Measurements from ENCODE around the gene TMEM236. TPM values are rescaled to one million over a fixed set of nuclear protein-coding genes. Genes with fewer than 3 reads are reported as not detected.

Gene TMEM236
- polyA plus RNA-seq, 1 donor from 2014 or later, result not detected

DNA sequence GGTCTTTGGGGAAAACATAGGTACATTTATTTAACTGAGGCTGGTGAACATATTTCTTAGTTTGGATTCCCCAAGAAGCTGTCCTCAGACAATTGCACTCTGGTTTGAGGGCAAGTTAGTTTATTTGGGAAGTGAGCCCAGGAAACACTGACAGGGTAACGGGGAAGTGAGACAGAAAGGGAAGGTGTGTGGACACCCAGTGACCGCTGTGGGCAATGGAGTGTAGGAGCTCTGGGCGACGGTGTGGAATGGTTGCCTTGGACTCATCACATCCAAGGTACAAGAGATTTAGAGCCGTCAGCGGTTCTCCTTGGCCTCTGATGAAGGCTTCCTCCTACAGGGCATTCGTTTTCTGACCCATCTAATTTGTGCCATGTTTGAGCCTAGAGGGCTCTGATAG is 64.2 kb downstream of the TMEM236 start:
- Mint-ChIP-seq H3K9me3 (peaks cover 0 to 2% (median 0%) of the 10 kb centered on the region in 3 donors), H3K4me1 (no peaks in the 10 kb centered on the region), H3K27ac (no peak overlapping the region), H3K4me3 (no peak overlapping the region), H3K27me3 (peaks cover 18% of the 10 kb centered on the region), H3K36me3 (no peaks in the 10 kb centered on the region)

DNA sequence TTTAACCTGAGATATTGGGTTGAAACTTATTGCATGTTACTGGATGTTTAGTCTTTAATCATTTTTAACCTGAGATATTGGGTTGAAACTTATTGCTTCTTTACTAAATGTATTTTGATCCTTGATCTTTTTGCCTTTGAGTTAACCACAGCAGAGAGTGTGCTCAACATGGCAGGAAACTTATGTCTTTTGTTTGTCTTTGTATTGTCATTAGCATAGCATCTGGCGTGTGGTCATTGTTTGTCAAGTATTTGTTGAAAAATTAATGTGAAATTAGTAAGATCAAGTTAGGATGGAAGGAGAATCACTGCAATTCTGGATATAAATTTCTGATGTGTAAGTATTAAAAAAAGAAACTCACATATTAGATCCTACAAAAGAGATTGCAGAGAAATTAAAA is 65.3 kb downstream of the TMEM236 start:
- H3K4me3 Mint-ChIP-seq, result no peak overlapping the region
- H3K36me3 Mint-ChIP-seq, result no peaks in the 10 kb centered on the region
- H3K9me3 Mint-ChIP-seq, result peaks cover 0 to 2% (median 0%) of the 10 kb centered on the region in 3 donors
- peaks cover 13% of the 10 kb centered on the region for H3K27me3 Mint-ChIP-seq
- no peaks in the 10 kb centered on the region for H3K4me1 Mint-ChIP-seq
- H3K27ac Mint-ChIP-seq, result no peak overlapping the region

- Mint-ChIP-seq H3K4me1 (no peaks in the 10 kb centered on the region), H3K27me3 (peaks cover 11% of the 10 kb centered on the region), H3K9me3 (peaks cover 0 to 2% (median 0%) of the 10 kb centered on the region in 3 donors), H3K4me3 (no peak overlapping the region), H3K36me3 (no peaks in the 10 kb centered on the region), H3K27ac (no peak overlapping the region)
Measured at GRCh38 chr10:17817790-17818189, 65.8 kb downstream of the TMEM236 start.

DNA sequence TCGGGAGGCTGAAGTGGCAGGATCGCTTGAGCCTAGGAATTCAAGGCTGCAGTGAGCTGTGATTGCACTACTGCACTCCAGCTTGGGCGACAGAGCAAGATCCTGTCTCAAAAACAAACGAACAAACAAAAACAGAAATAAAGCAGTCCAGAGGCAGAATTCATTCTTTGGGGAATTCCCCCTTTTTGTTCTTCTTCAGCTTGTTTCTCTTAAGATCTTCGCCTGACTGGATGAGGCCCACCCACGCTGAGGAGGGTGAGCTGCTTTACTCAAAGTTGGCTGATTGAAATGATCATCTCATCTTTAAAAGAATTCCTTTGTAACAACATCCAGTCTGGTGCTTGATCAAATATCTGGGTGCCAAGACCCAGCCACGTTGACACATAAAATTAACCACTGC is 67.8 kb downstream of the TMEM236 start:
- Mint-ChIP-seq H3K27ac (no peak overlapping the region), H3K36me3 (no peaks in the 10 kb centered on the region), H3K9me3 (peaks cover 0 to 2% (median 0%) of the 10 kb centered on the region in 3 donors)

DNA sequence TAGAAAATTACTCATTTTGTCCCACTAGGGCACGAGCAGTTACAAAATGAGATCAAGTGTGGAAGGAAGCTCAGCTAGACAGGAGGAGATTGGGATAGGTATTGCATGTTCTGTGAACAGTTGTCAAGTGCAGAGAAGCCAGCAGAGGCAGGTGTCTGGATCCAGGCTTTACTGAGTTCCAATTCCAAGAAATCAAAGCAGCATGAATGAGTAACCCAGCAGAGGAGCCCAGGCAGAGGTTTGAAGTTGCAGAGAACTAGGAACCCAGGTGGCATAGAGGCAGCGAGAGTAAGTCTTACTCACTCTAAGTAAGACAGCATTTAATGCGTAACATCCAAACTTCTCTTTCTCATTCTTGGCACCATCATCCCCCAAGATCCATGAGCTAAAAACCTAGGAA is 68.9 kb downstream of the TMEM236 start:
- Mint-ChIP-seq H3K4me3 (no peak overlapping the region), H3K9me3 (peaks cover 0 to 2% (median 2%) of the 10 kb centered on the region in 3 donors), H3K4me1 (no peaks in the 10 kb centered on the region), H3K27me3 (peaks cover 4% of the 10 kb centered on the region), H3K36me3 (no peaks in the 10 kb centered on the region), H3K27ac (no peak overlapping the region)

More for the DNA sequence above, 67.8 kb downstream of the TMEM236 start:
- H3K4me3 Mint-ChIP-seq, result no peak overlapping the region
- peaks cover 9% of the 10 kb centered on the region for H3K27me3 Mint-ChIP-seq
- no peaks in the 10 kb centered on the region for H3K4me1 Mint-ChIP-seq

- H3K4me3 Mint-ChIP-seq, result no peak overlapping the region
- no peaks in the 10 kb centered on the region for H3K4me1 Mint-ChIP-seq
- H3K27me3 Mint-ChIP-seq, result no peaks in the 10 kb centered on the region
- H3K36me3 Mint-ChIP-seq, result no peaks in the 10 kb centered on the region
- H3K9me3 Mint-ChIP-seq, result peaks cover 0 to 2% (median 2%) of the 10 kb centered on the region in 3 donors
- no peak overlapping the region for H3K27ac Mint-ChIP-seq
Measured at GRCh38 chr10:17821893-17822292, 69.9 kb downstream of the TMEM236 start.

GRCh38 chr10:17831341-17831740 is 79.3 kb downstream of the TMEM236 start:
- Mint-ChIP-seq H3K4me1 (peaks cover 0 to 1% (median 0%) of the 10 kb centered on the region in 3 donors), H3K36me3 (peaks cover 4% of the 10 kb centered on the region), H3K27me3 (peaks cover 4% of the 10 kb centered on the region)

DNA sequence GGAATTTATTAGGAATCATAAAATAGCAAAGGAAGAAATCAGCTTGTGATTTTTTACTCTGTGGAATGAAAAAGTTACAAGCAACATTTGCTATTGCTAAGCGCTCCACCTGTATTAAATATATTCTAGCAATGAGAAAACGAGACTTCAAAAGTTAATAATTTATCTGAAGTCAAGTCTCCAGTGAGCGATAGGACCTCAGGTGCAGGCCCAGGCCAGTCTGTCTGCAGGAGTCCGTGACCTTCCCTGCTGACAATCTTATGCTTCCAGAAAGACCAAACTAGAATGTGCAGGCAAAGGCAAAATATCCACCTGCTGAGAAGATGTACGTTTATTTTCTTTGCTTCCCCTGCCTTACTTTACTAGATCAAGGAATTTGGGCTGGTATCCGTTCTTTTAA is 79.9 kb downstream of the TMEM236 start:
- Mint-ChIP-seq H3K9me3 (no peaks in the 10 kb centered on the region), H3K4me3 (no peak overlapping the region), H3K27me3 (peaks cover 5% of the 10 kb centered on the region), H3K4me1 (peaks cover 0 to 1% (median 0%) of the 10 kb centered on the region in 3 donors), H3K27ac (no peak overlapping the region), H3K36me3 (peaks cover 4% of the 10 kb centered on the region)

More at GRCh38 chr10:17831341-17831740, 79.3 kb downstream of the TMEM236 start:
- no peak overlapping the region for H3K4me3 Mint-ChIP-seq
- no peak overlapping the region for H3K27ac Mint-ChIP-seq
- no peaks in the 10 kb centered on the region for H3K9me3 Mint-ChIP-seq

- peaks cover 4% of the 10 kb centered on the region for H3K36me3 Mint-ChIP-seq
- peaks cover 0 to 2% (median 0%) of the 10 kb centered on the region in 3 donors for H3K9me3 Mint-ChIP-seq
- peaks cover 5 to 7% (median 5%) of the 10 kb centered on the region in 3 donors for H3K4me1 Mint-ChIP-seq
- no peak overlapping the region for H3K27ac Mint-ChIP-seq
- no peak overlapping the region for H3K4me3 Mint-ChIP-seq
- peaks cover 8% of the 10 kb centered on the region for H3K27me3 Mint-ChIP-seq
Measured at GRCh38 chr10:17833656-17834055, 81.7 kb downstream of the TMEM236 start.

GRCh38 chr10:17835688-17836087 is 83.7 kb downstream of the TMEM236 start:
- no peak overlapping the region for H3K27ac Mint-ChIP-seq

GRCh38 chr10:17836942-17837341 is 84.9 kb downstream of the TMEM236 start:
- Mint-ChIP-seq H3K4me1 (peaks cover 5 to 7% (median 5%) of the 10 kb centered on the region in 3 donors), H3K27ac (no peak overlapping the region)

More at GRCh38 chr10:17835688-17836087, 83.7 kb downstream of the TMEM236 start:
- Mint-ChIP-seq H3K27me3 (peaks cover 4% of the 10 kb centered on the region), H3K36me3 (peaks cover 1% of the 10 kb centered on the region), H3K9me3 (peaks cover 0 to 2% (median 0%) of the 10 kb centered on the region in 3 donors), H3K4me3 (no peak overlapping the region), H3K4me1 (peaks cover 5 to 7% (median 5%) of the 10 kb centered on the region in 3 donors)

GRCh38 chr10:17838080-17838648 is 86.2 kb downstream of the TMEM236 start:
- no peaks in the 10 kb centered on the region for H3K36me3 Mint-ChIP-seq
- H3K4me3 Mint-ChIP-seq, result peak overlapping the region in 1 of 4 donors; percentile 72
- H3K4me1 Mint-ChIP-seq, result peaks cover 5 to 7% (median 5%) of the 10 kb centered on the region in 3 donors
- no peak overlapping the region for H3K27ac Mint-ChIP-seq
- peaks cover 4% of the 10 kb centered on the region for H3K27me3 Mint-ChIP-seq
- peaks cover 0 to 2% (median 0%) of the 10 kb centered on the region in 3 donors for H3K9me3 Mint-ChIP-seq

More at GRCh38 chr10:17836942-17837341, 84.9 kb downstream of the TMEM236 start:
- H3K27me3 Mint-ChIP-seq, result peaks cover 4% of the 10 kb centered on the region
- H3K36me3 Mint-ChIP-seq, result no peaks in the 10 kb centered on the region
- H3K9me3 Mint-ChIP-seq, result peaks cover 0 to 2% (median 0%) of the 10 kb centered on the region in 3 donors
- no peak overlapping the region for H3K4me3 Mint-ChIP-seq

DNA sequence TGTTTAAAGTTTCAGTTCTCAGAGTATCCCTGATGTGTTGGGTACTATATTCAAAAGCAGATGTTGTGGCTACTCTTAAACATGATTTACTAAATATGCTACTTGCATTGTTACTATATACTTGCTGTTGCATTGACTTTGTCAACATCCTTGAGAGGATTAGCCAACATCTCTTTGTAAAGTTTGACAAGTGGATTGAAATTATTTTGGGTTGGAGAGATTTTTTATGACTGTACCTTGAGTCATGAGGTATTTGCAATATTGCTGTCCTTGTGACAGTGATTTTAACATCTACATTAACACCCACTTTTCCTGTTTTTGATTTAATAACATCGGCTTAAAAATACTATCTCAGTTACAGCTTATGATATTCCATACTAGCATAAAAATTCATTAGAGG is 89.0 kb downstream of the TMEM236 start:
- H3K27me3 Mint-ChIP-seq, result peaks cover 4% of the 10 kb centered on the region
- H3K9me3 Mint-ChIP-seq, result peaks cover 0 to 2% (median 0%) of the 10 kb centered on the region in 3 donors
- H3K27ac Mint-ChIP-seq, result no peak overlapping the region
- H3K36me3 Mint-ChIP-seq, result no peaks in the 10 kb centered on the region
- no peak overlapping the region for H3K4me3 Mint-ChIP-seq
- peaks cover 5 to 6% (median 5%) of the 10 kb centered on the region in 3 donors for H3K4me1 Mint-ChIP-seq

DNA sequence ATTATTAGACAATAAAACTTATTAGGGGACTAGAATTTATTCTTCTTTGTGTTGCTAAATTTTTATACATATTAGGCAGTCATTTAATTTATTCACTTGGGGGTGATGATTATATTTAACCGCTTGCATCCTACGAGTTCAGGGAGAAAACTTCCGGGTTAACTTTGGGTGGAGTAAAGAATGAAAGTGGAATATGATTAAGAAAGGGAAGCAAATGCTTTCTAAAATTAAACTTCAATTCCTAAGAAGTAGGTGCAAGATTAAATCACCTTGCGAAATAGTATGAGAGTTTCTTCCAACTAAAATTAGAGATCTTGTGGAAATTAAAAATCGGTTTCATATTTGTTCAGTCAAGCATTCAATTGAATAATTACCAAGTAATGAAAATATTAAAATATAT is 90.6 kb downstream of the TMEM236 start:
- H3K4me1 Mint-ChIP-seq, result peaks cover 5 to 6% (median 5%) of the 10 kb centered on the region in 3 donors
- H3K4me3 Mint-ChIP-seq, result no peak overlapping the region
- H3K27ac Mint-ChIP-seq, result no peak overlapping the region
- H3K9me3 Mint-ChIP-seq, result peaks cover 0 to 2% (median 0%) of the 10 kb centered on the region in 3 donors
- H3K36me3 Mint-ChIP-seq, result no peaks in the 10 kb centered on the region
- peaks cover 4% of the 10 kb centered on the region for H3K27me3 Mint-ChIP-seq

GRCh38 chr10:17847585-17848296 is 95.7 kb downstream of the TMEM236 start:
- Mint-ChIP-seq H3K36me3 (no peaks in the 10 kb centered on the region), H3K27me3 (peaks cover 3% of the 10 kb centered on the region), H3K9me3 (no peaks in the 10 kb centered on the region), H3K4me3 (no peak overlapping the region), H3K4me1 (peaks cover 0 to 2% (median 0%) of the 10 kb centered on the region in 3 donors), H3K27ac (no peak overlapping the region)
